Measurements from ENCODE around the gene DCLRE1A. TPM values are rescaled to one million over a fixed set of nuclear protein-coding genes. Genes with fewer than 3 reads are reported as not detected.

The DCLRE1A gene
- total RNA-seq: 2.6 and 4.4 TPM in 2 replicates

DNA sequence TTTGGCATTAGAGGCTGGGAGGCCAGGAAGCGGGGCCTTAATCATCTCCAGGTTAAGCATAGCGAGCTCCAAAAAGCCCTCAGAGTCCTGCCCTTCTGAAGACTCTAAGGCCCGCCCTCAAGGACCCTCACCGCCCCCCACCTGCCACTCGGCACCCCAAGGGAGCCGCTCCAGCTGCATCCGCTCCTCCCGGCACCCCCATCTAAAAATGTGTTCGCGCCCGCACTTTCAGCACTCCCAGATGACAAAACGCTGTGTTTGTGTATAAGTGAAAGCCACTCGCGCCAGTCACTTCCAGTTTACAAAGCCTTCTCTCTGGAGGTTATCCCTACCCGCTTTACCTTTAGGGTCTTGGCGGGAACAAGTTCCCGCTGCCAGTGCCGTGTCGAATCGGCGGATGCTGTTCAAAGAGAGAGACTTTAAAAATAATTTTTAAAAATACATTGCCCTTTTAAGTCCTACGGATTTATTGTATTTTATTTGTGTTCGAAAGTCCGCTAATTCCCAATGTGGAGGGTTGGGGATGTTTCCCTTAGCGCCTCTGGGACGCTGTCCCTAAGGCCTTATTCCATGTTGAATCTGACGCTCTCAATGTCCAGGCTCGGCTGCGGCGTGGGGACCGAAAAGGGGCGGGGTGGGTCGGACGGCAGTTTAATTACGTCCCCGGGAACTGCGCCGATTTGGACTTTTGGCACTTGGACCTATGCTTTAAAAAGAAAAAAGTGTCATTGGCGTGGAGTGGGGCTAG is at the start of gene DCLRE1A, which contains the start of gene NHLRC2:
Gene DCLRE1A, minus strand, starts transcription at position 70 of the 748 bp plus-strand sequence. CDS start 900 bp downstream, outside the sequence.
Gene NHLRC2, plus strand, starts transcription at position 649 of the 748 bp plus-strand sequence. CDS start 212 bp downstream, outside the sequence.

Other genes with a start within 250 kb of the DCLRE1A start
- not detected in 2 replicates for gene NRAP, start 190.0 kb downstream of the DCLRE1A start, total RNA-seq
- 26.6 and 36.6 TPM in 2 replicates for gene CASP7, start 174.2 kb downstream of the DCLRE1A start, total RNA-seq
- gene PLEKHS1, start 102.4 kb downstream of the DCLRE1A start, total RNA-seq: not detected in 2 replicates
- 4.9 and 33.7 TPM in 2 replicates for gene NHLRC2, start 579 bp upstream of the DCLRE1A start, total RNA-seq
- gene ADRB1, start 189.8 kb upstream of the DCLRE1A start, total RNA-seq: not detected in 2 replicates